Measurements from ENCODE around the gene RNF111.

Gene RNF111

GRCh38 chr15:59051873-59052861 lies 64.7 kb downstream of the RNF111 start:
- in situ Hi-C loops (cut with HindIII; ENCODE audit: low sequenced_read_pairs) = loop anchor here (5.0 kb wide), 1 partner anchor 50 kb away; no protein-coding TSS in a partner anchor

- in situ Hi-C loops (cut with HindIII; ENCODE audit: low sequenced_read_pairs) = loop anchor here (5.0 kb wide), 1 partner anchor 51 kb away; no protein-coding TSS in a partner anchor
Observed at GRCh38 chr15:59052915-59053407, 65.5 kb downstream of the RNF111 start.

GRCh38 chr15:59053482-59053881 lies 66.0 kb downstream of the RNF111 start:
- in situ Hi-C loops (cut with HindIII; ENCODE audit: low sequenced_read_pairs) = loop anchor here (5.0 kb wide), 1 partner anchor 51 kb away; no protein-coding TSS in a partner anchor

- in situ Hi-C loops (cut with HindIII; ENCODE audit: low sequenced_read_pairs) = no loop called here
Observed at GRCh38 chr15:59059076-59059597, 71.7 kb downstream of the RNF111 start.

- in situ Hi-C loops (cut with HindIII; ENCODE audit: low sequenced_read_pairs) = no loop called here
Observed at GRCh38 chr15:59060348-59060747, 72.9 kb downstream of the RNF111 start.

- in situ Hi-C loops (cut with HindIII; ENCODE audit: low sequenced_read_pairs) = no loop called here
Observed at GRCh38 chr15:59063042-59063441, 75.6 kb downstream of the RNF111 start.

- in situ Hi-C loops (cut with HindIII; ENCODE audit: low sequenced_read_pairs) = no loop called here
Observed at GRCh38 chr15:59069430-59069829, 82.0 kb downstream of the RNF111 start.

- in situ Hi-C loops (cut with HindIII; ENCODE audit: low sequenced_read_pairs) = loop anchor here (5.0 kb wide), 1 partner anchor 32 kb away; no protein-coding TSS in a partner anchor
Observed at GRCh38 chr15:59074607-59075006, 87.1 kb downstream of the RNF111 start.

GRCh38 chr15:59087731-59088130 lies 100.3 kb downstream of the RNF111 start:
- in situ Hi-C loops (cut with HindIII; ENCODE audit: low sequenced_read_pairs) = no loop called here

GRCh38 chr15:59094077-59094476 lies 106.6 kb downstream of the RNF111 start:
- in situ Hi-C loops (cut with HindIII; ENCODE audit: low sequenced_read_pairs) = no loop called here

GRCh38 chr15:59096429-59096828 lies 109.0 kb downstream of the RNF111 start:
- in situ Hi-C loops (cut with HindIII; ENCODE audit: low sequenced_read_pairs) = loop anchor here (5.0 kb wide), 1 partner anchor 94 kb away; no protein-coding TSS in a partner anchor

GRCh38 chr15:59099162-59099685 lies 111.8 kb downstream of the RNF111 start:
- in situ Hi-C loops (cut with HindIII; ENCODE audit: low sequenced_read_pairs) = loop anchor here (5.0 kb wide), 1 partner anchor 97 kb away; no protein-coding TSS in a partner anchor

GRCh38 chr15:59104602-59104911 lies 117.1 kb downstream of the RNF111 start:
- in situ Hi-C loops (cut with HindIII; ENCODE audit: low sequenced_read_pairs) = no loop called here

GRCh38 chr15:59104912-59105732 lies 117.7 kb downstream of the RNF111 start, which contains the start of gene CCNB2:
CCNB2 (plus strand) TSS chr15:59105146; CDS start chr15:59105269, 123 bp downstream.
- in situ Hi-C loops (cut with HindIII; ENCODE audit: low sequenced_read_pairs) = no loop called here

GRCh38 chr15:59105854-59106253 lies 118.4 kb downstream of the RNF111 start:
- in situ Hi-C loops (cut with HindIII; ENCODE audit: low sequenced_read_pairs) = no loop called here

- in situ Hi-C loops (cut with HindIII; ENCODE audit: low sequenced_read_pairs) = no loop called here
Observed at GRCh38 chr15:59111251-59111650, 123.8 kb downstream of the RNF111 start.

- in situ Hi-C loops (cut with HindIII; ENCODE audit: low sequenced_read_pairs) = no loop called here
Observed at GRCh38 chr15:59115047-59115446, 127.6 kb downstream of the RNF111 start.

- in situ Hi-C loops (cut with HindIII; ENCODE audit: low sequenced_read_pairs) = no loop called here
Observed at GRCh38 chr15:59116141-59116540, 128.7 kb downstream of the RNF111 start.

GRCh38 chr15:59116771-59117170 lies 129.3 kb downstream of the RNF111 start:
- in situ Hi-C loops (cut with HindIII; ENCODE audit: low sequenced_read_pairs) = no loop called here

GRCh38 chr15:59119625-59120024 lies 132.2 kb downstream of the RNF111 start:
- in situ Hi-C loops (cut with HindIII; ENCODE audit: low sequenced_read_pairs) = no loop called here

GRCh38 chr15:59120937-59121336 lies 133.5 kb downstream of the RNF111 start:
- in situ Hi-C loops (cut with HindIII; ENCODE audit: low sequenced_read_pairs) = no loop called here

Measured in endothelial cell of hepatic sinusoid (primary cell).